GM10248 (cell line): Measurements from ENCODE around the gene MREG.

Source experiments
- CTCF ChIA-PET: fragments of 300-600 bp; sonication (Branson Sonifier 250); formaldehyde crosslinking; extraction: SDS; loops from one replicate; lab custom pipeline; 2021; ENCODE audit warnings: antibody characterized with exemption; lab: Yijun Ruan, JAX
- POLR2A ChIA-PET: fragments of 350-650 bp; sonication (Branson Sonifier 250); formaldehyde crosslinking; extraction: SDS; loops from one replicate; lab custom pipeline; 2020; ENCODE audit warnings: antibody characterized with exemption; lab: Yijun Ruan, JAX
- DNase-seq: peaks from one replicate; pipeline ENCODE4 v3.0.0; 2012; ENCODE audit errors: extremely low spot score
- CTCF ChIP-seq: IDR thresholded peaks from 2 replicates; pipeline ENCODE4 v1.5.1; 2012; ENCODE audit warnings: mild to moderate bottlenecking, low read depth; ENCODE audit errors: extremely low read depth, missing control alignments, control extremely low read depth

The MREG gene

GRCh38 chr2:216051350-216051749 lies 38.0 kb upstream of the MREG start:
- TF ChIP-seq CTCF, result no peak
- ChIA-PET CTCF (interaction anchor here (0.7 to 3.5 kb wide), 5 partner anchors 17 to 89 kb away, joined by 3 to 11 read pairs (median 3); partner anchors contain the start of gene XRCC5), POLR2A (no interaction called here)
- DNase-seq, result no peak

- POLR2A ChIA-PET, result no interaction called here
- no peak for DNase-seq
- CTCF ChIA-PET, result interaction anchor here (1.0 to 1.7 kb wide), 4 partner anchors 10 to 26 kb away, joined by 3 to 12 read pairs (median 4); no protein-coding TSS in a partner anchor
- no peak for TF ChIP-seq CTCF
Observed at GRCh38 chr2:216049452-216049851, 36.1 kb upstream of the MREG start.

- TF ChIP-seq CTCF, result no peak
- POLR2A ChIA-PET, result no interaction called here
- DNase-seq, result no peak
- CTCF ChIA-PET, result interaction anchor here (1.0 to 1.5 kb wide), 2 partner anchors 13 to 67 kb away, joined by 3 to 6 read pairs; no protein-coding TSS in a partner anchor
Observed at GRCh38 chr2:216047397-216047796, 34.0 kb upstream of the MREG start.

GRCh38 chr2:216044883-216045486 lies 31.6 kb upstream of the MREG start:
- no peak for TF ChIP-seq CTCF
- CTCF ChIA-PET, result interaction anchor here (1.0 to 5.0 kb wide), 6 partner anchors 11 to 93 kb away, joined by 4 to 58 read pairs (median 4); no protein-coding TSS in a partner anchor
- DNase-seq, result peak; percentile 31
- POLR2A ChIA-PET, result interaction anchor here (0.6 kb wide), 1 partner anchor 9 kb away, joined by 3 read pairs; no protein-coding TSS in a partner anchor

DNA sequence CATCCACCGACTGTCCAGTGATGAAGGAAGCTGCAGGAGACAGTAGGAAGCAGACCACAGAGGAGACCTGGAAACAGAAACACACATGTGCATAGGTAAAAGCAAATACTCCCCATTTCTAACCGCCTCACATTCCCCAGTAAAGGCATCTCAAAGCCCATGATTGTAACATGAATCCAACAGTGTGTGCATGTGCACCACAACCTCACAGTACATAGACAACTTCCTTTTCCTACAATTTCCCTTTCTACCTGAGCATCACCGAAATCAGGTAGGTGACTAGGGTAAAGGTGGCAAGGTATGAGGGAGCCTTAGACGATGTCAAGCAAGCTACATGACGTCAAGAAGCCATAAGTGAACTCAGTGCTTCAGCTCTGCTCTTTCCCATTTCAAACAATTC lies 30.6 kb upstream of the MREG start:
- TF ChIP-seq CTCF, result no peak
- ChIA-PET CTCF (interaction anchor here (0.8 to 5.0 kb wide), 7 partner anchors 10 to 92 kb away, joined by 3 to 58 read pairs (median 4); no protein-coding TSS in a partner anchor), POLR2A (no interaction called here)
- DNase-seq, result no peak

- DNase-seq, result no peak
- ChIA-PET CTCF (interaction anchor here (0.9 to 5.0 kb wide), 6 partner anchors 8 to 363 kb away, joined by 3 to 58 read pairs (median 4); no protein-coding TSS in a partner anchor), POLR2A (no interaction called here)
- no peak for TF ChIP-seq CTCF
Observed at GRCh38 chr2:216041438-216041837, 28.1 kb upstream of the MREG start.
